OCI-LY3 (cell line): Measurements from ENCODE around the gene MAX.
"Not testable (repeated sequence)": the region's sequence is repeated elsewhere in the genome, so short reads cannot be mapped to it uniquely, and the experiment has no call there.

Experiments
- EZH2phosphoT487 ChIP-seq: fragments of 200-600 bp; shearing (Covaris generic); IDR thresholded peaks from 2 replicates; pipeline ENCODE4 v1.6.1; 2018; ENCODE audit warnings: antibody characterized with exemption, mixed run types, low read depth
- TF ChIP-seq, protein P1 (sequence below): fragments of 200-600, 300-600 bp; sonication (generic); IDR thresholded peaks from 2 replicates; pipeline ENCODE4 v1.5.1; 2014; ENCODE audit warnings: antibody characterized with exemption, low read length, low read depth

DNA sequence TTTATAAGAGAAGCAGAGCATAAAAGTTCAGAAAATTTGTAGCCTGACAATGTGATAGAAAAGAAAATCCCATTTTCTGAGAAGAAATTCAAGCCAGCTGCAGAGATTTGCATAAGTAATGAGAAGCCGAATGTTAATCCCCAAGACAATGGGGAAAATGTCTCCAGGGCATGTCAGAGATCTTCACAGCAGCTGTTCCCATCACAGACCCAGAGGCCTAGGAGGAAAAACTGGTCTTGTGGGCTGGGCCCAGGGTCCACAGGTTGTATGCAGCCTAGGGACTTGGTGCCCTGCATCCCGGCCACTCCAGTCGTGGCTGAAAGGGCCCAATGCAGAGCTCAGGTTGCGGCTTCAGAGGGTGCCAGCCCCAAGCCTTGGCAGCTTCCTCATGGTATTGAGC lies 15.6 kb downstream of the MAX start:
- TF ChIP-seq, protein P1, sequence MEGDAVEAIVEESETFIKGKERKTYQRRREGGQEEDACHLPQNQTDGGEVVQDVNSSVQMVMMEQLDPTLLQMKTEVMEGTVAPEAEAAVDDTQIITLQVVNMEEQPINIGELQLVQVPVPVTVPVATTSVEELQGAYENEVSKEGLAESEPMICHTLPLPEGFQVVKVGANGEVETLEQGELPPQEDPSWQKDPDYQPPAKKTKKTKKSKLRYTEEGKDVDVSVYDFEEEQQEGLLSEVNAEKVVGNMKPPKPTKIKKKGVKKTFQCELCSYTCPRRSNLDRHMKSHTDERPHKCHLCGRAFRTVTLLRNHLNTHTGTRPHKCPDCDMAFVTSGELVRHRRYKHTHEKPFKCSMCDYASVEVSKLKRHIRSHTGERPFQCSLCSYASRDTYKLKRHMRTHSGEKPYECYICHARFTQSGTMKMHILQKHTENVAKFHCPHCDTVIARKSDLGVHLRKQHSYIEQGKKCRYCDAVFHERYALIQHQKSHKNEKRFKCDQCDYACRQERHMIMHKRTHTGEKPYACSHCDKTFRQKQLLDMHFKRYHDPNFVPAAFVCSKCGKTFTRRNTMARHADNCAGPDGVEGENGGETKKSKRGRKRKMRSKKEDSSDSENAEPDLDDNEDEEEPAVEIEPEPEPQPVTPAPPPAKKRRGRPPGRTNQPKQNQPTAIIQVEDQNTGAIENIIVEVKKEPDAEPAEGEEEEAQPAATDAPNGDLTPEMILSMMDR = not testable (repeated sequence)
- TF ChIP-seq EZH2phosphoT487 = not testable (repeated sequence)
